Astrocyte (in vitro differentiated cells and primary cell): ENCODE measurements around the gene MCCC1. TPM values are rescaled to one million over a fixed set of nuclear protein-coding genes. Genes with fewer than 3 reads are reported as not detected.

Source experiments
- DNase-seq: peaks from one replicate; pipeline ENCODE4 v3.0.0-alpha.2; 2010; ENCODE audit warnings: low read depth
- FAIRE-seq: peaks from 2 replicates; lab custom pipeline; 2011; peaks lifted over from hg19 to GRCh38; lab: Jason Lieb, UNC
- H2AFZ ChIP-seq: 2 replicates; pipeline ENCODE4 v1.6.0; 2012; ENCODE audit warnings: low read depth, low read length, inconsistent platforms
- H3K27ac ChIP-seq: 2 replicates; pipeline ENCODE4 v1.5.1; 2011; ENCODE audit warnings: low read depth, low read length, inconsistent platforms
- H3K27me3 ChIP-seq: 2 replicates; pipeline ENCODE4 v1.6.0; 2011; ENCODE audit warnings: low read length, inconsistent platforms; ENCODE audit not compliant: insufficient read depth
- H3K36me3 ChIP-seq: 2 replicates; pipeline ENCODE4 v1.5.1; 2011; ENCODE audit warnings: low read length, inconsistent platforms; ENCODE audit not compliant: insufficient read depth
- H3K4me1 ChIP-seq: 2 replicates; pipeline ENCODE4 v1.5.1; 2011; ENCODE audit warnings: low read length, inconsistent platforms; ENCODE audit not compliant: insufficient read depth
- H3K4me2 ChIP-seq: 2 replicates; pipeline ENCODE4 v1.6.0; 2012; ENCODE audit warnings: low read length, inconsistent platforms
- H3K4me3 ChIP-seq: 2 replicates; pipeline ENCODE4 v1.5.1; 2011; ENCODE audit warnings: low read depth, mild to moderate bottlenecking, low read length, inconsistent platforms; ENCODE audit not compliant: insufficient read depth
- H3K79me2 ChIP-seq: 2 replicates; pipeline ENCODE4 v1.6.0; 2012; ENCODE audit warnings: mild to moderate bottlenecking, low read length, inconsistent platforms; ENCODE audit not compliant: insufficient read depth
- H3K9ac ChIP-seq: 2 replicates; pipeline ENCODE4 v1.6.0; 2012; ENCODE audit warnings: mild to moderate bottlenecking, low read length, inconsistent platforms
- H3K9me3 ChIP-seq: 2 replicates; pipeline ENCODE4 v1.5.1; 2012; ENCODE audit warnings: low read depth, mild to moderate bottlenecking, low read length, inconsistent platforms; ENCODE audit not compliant: insufficient read depth
- H4K20me1 ChIP-seq: 2 replicates; pipeline ENCODE4 v1.6.0; 2012; ENCODE audit warnings: low read length, inconsistent platforms; ENCODE audit not compliant: insufficient read depth
- H3K27ac Mint-ChIP-seq: one replicate; pipeline ENCODE4 v1.8.0; 2021; ENCODE audit warnings: mild to moderate bottlenecking, mixed read lengths; ENCODE audit not compliant: unreplicated experiment
- H3K27me3 Mint-ChIP-seq: one replicate; pipeline ENCODE4 v1.8.0; 2021; ENCODE audit warnings: low read depth, mixed read lengths; ENCODE audit not compliant: unreplicated experiment
- H3K36me3 Mint-ChIP-seq: one replicate; pipeline ENCODE4 v1.8.0; 2021; ENCODE audit warnings: low read depth, mixed read lengths; ENCODE audit not compliant: unreplicated experiment
- H3K4me1 Mint-ChIP-seq: one replicate; pipeline ENCODE4 v1.8.0; 2021; ENCODE audit warnings: low read depth, mixed read lengths; ENCODE audit not compliant: unreplicated experiment
- H3K4me3 Mint-ChIP-seq: one replicate; pipeline ENCODE4 v1.8.0; 2021; ENCODE audit warnings: mild to moderate bottlenecking, moderate library complexity, mixed read lengths; ENCODE audit not compliant: unreplicated experiment
- H3K9me3 Mint-ChIP-seq: one replicate; pipeline ENCODE4 v1.8.0; 2021; ENCODE audit warnings: mild to moderate bottlenecking, mixed read lengths; ENCODE audit not compliant: unreplicated experiment
- EZH2 ChIP-seq: IDR thresholded peaks from 2 replicates; pipeline ENCODE4 v1.6.1; 2012; ENCODE audit warnings: mild to moderate bottlenecking, low read length, inconsistent platforms; ENCODE audit not compliant: insufficient read depth
- total RNA-seq: library from RNA; stranded (reverse); gene quantifications from 2 replicates; pipeline ENCODE4 v1.2.1, GENCODE V29; 2021
- TF ChIP-seq, protein P1 (sequence below): IDR thresholded peaks from 2 replicates; pipeline ENCODE4 v1.5.1; 2011; ENCODE audit warnings: low read depth, mild to moderate bottlenecking, inconsistent platforms, low read length, moderate library complexity; ENCODE audit not compliant: insufficient read depth

Gene MCCC1
- total RNA-seq, 1 donor from 2014 or later, result 13.4 TPM

DNA sequence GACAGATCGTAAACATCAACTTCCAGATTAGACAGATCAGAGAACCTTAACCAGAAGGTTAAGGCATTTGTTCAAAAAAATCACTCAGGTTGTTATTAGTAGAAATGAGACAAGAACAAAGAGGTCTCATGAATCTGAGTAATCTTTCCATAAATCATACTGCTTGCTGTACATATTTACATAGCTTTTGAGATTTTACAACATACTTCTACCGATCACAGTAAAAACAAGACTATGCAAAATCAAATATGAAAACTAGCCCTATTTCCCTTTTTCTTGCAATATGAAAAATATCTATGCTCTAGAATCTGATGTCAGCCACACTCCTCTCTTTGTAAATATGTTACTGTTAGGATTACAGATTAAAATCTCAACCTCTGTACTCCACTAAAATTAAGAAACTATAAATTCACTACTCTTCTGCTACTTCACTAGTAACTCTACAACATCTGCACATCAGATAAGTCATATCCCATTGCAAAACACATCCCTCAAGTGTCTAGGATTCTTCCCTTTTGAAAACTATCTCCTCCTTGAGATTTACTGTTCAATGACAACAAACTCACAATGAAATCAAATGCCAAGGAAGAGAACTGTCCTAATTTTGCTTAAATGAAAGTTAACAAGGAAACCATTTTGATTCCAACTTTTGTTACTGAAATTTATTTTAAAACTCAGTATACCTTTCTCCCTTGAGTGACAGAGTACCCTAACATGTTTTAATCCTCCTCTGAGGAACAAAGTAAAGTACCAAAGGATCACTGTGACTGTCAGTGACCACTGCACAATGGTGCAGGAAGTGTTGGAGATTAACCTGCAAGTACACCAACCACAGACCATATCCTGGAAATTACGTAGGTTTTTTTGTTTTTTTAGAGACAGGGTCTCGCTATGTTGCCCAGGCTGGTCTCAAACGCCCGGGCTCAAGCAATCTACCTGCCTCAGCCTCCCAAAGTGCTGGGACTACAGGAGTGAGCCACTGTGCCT is 131.8 kb downstream of the MCCC1 start:
- H3K79me2 ChIP-seq, result peaks cover 72% of the 10 kb centered on the region
- no peak overlapping the region for H3K4me2 ChIP-seq
- no peak overlapping the region for H3K27ac ChIP-seq
- H3K4me3 ChIP-seq, result no peak overlapping the region
- H2AFZ ChIP-seq, result no peak overlapping the region
- peaks cover 8% of the 10 kb centered on the region for H3K4me1 ChIP-seq
- no peaks in the 10 kb centered on the region for H3K9me3 ChIP-seq
- FAIRE-seq, result no peak
- peaks cover 30% of the 10 kb centered on the region for H4K20me1 ChIP-seq
- H3K27me3 ChIP-seq, result no peaks in the 10 kb centered on the region
- no peak for DNase-seq
- H3K27ac Mint-ChIP-seq, result no peak overlapping the region
- H3K27me3 Mint-ChIP-seq, result no peaks in the 10 kb centered on the region
- H3K9ac ChIP-seq, result no peak overlapping the region
- H3K36me3 Mint-ChIP-seq, result peaks cover 1% of the 10 kb centered on the region
- H3K4me1 Mint-ChIP-seq, result peaks cover 24% of the 10 kb centered on the region
- H3K4me3 Mint-ChIP-seq, result no peak overlapping the region
- TF ChIP-seq, protein P1, sequence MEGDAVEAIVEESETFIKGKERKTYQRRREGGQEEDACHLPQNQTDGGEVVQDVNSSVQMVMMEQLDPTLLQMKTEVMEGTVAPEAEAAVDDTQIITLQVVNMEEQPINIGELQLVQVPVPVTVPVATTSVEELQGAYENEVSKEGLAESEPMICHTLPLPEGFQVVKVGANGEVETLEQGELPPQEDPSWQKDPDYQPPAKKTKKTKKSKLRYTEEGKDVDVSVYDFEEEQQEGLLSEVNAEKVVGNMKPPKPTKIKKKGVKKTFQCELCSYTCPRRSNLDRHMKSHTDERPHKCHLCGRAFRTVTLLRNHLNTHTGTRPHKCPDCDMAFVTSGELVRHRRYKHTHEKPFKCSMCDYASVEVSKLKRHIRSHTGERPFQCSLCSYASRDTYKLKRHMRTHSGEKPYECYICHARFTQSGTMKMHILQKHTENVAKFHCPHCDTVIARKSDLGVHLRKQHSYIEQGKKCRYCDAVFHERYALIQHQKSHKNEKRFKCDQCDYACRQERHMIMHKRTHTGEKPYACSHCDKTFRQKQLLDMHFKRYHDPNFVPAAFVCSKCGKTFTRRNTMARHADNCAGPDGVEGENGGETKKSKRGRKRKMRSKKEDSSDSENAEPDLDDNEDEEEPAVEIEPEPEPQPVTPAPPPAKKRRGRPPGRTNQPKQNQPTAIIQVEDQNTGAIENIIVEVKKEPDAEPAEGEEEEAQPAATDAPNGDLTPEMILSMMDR, result no peak
- no peak for TF ChIP-seq EZH2
- no peaks in the 10 kb centered on the region for H3K36me3 ChIP-seq
- H3K9me3 Mint-ChIP-seq, result no peaks in the 10 kb centered on the region

- H4K20me1 ChIP-seq, result peaks cover 20% of the 10 kb centered on the region
- no peak overlapping the region for H3K4me3 Mint-ChIP-seq
- no peaks in the 10 kb centered on the region for H3K36me3 ChIP-seq
- H3K27me3 Mint-ChIP-seq, result no peaks in the 10 kb centered on the region
- H3K4me2 ChIP-seq, result no peak overlapping the region
- FAIRE-seq, result no peak
- DNase-seq, result no peak
- H3K79me2 ChIP-seq, result peaks cover 56% of the 10 kb centered on the region
- no peak overlapping the region for H3K4me3 ChIP-seq
- peaks cover 8% of the 10 kb centered on the region for H3K4me1 ChIP-seq
- H3K9me3 ChIP-seq, result no peaks in the 10 kb centered on the region
- H3K27ac ChIP-seq, result no peak overlapping the region
- no peak overlapping the region for H2AFZ ChIP-seq
- no peaks in the 10 kb centered on the region for H3K9me3 Mint-ChIP-seq
- H3K36me3 Mint-ChIP-seq, result peaks cover 1% of the 10 kb centered on the region
- TF ChIP-seq, protein P1, result no peak
- TF ChIP-seq EZH2, result no peak
- H3K27me3 ChIP-seq, result no peaks in the 10 kb centered on the region
- peaks cover 20% of the 10 kb centered on the region for H3K4me1 Mint-ChIP-seq
- no peak overlapping the region for H3K9ac ChIP-seq
- H3K27ac Mint-ChIP-seq, result no peak overlapping the region
Observed at GRCh38 chr3:182965861-182966366, 133.4 kb downstream of the MCCC1 start.

Other genes starting within 250 kb of the MCCC1 start
- gene DCUN1D1, start 119.0 kb downstream of the MCCC1 start, total RNA-seq, result 49.0 and 50.2 TPM in 2 replicates
- 0.67 and 1.5 TPM in 2 replicates for gene LAMP3, start 63.2 kb upstream of the MCCC1 start, total RNA-seq
- 15.1 and 15.8 TPM in 2 replicates for gene B3GNT5, start 153.8 kb upstream of the MCCC1 start, total RNA-seq